Stimulated activated CD8-positive, alpha-beta memory T cell treated with anti-CD3 and anti-CD28 coated beads, Interleukin-15, amount 100 ng/mL, for 24 hours (primary cell): ENCODE measurements around the gene GMEB1.
"Not testable (repeated sequence)": the region's sequence is repeated elsewhere in the genome, so short reads cannot be mapped to it uniquely, and the experiment has no call there.

Source experiments
- DNase-seq: peaks from one replicate; pipeline ENCODE4 v3.0.0-alpha.2; 2020; ENCODE audit warnings: low read depth

GMEB1 gene

GRCh38 chr1:28668191-28668955 is at the start of gene GMEB1:
GMEB1 (plus strand) TSS chr1:28668784; CDS start chr1:28683613, 14,829 bp downstream.
- peak; percentile 79 for DNase-seq

- no peak for DNase-seq
Measured at GRCh38 chr1:28631713-28632112, 36.9 kb upstream of the GMEB1 start.

- no peak for DNase-seq
Measured at GRCh38 chr1:28632560-28632959, 36.0 kb upstream of the GMEB1 start.

DNA sequence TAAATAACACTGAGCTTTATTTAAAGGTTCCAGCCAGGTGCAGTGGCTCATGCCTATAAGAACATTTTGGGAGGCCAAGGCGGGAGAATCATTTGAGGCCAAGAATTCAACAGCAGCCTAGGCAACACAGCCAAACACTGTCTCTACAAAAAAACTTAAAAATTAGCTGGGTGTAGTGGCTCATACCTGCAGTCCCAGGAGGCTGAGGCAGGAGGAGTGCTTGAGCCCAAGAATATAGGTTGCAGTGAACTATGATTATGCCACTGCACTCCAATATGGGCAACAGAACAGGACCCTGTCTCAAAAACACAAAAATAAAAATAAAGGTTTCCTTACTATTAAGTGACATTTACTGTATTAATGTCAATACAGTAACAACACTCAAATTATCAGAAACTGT is 27.8 kb upstream of the GMEB1 start:
- DNase-seq = no peak

GRCh38 chr1:28642056-28642846 is 26.3 kb upstream of the GMEB1 start:
- no peak for DNase-seq

- DNase-seq = peak; percentile 82
Measured at GRCh38 chr1:28642847-28643635, 25.5 kb upstream of the GMEB1 start, which contains the start of gene TAF12. TAF12 (minus strand) TSS chr1:28643067; CDS start chr1:28622081, 20,986 bp downstream.

GRCh38 chr1:28644494-28644893 is 24.1 kb upstream of the GMEB1 start:
- DNase-seq = no peak

DNA sequence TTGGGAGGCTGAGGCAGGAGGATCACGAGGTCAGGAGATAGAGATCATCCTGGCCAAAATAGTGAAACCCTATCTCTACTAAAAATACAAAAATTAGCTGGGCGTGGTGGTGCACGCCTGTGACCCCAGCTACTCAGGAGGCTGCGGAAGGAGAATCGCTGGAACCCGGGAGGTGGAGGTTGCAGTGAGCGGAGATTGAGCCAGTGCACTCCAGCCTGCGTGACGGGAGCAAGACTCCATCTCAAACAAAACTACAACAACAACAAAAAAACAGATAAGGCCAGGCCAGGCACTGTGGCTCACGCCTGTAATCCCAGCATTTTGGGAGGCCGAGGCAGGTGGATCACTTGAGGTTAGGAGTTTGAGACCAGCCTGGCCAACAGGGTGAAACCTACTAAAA is 23.2 kb upstream of the GMEB1 start:
- not testable (repeated sequence) for DNase-seq

DNA sequence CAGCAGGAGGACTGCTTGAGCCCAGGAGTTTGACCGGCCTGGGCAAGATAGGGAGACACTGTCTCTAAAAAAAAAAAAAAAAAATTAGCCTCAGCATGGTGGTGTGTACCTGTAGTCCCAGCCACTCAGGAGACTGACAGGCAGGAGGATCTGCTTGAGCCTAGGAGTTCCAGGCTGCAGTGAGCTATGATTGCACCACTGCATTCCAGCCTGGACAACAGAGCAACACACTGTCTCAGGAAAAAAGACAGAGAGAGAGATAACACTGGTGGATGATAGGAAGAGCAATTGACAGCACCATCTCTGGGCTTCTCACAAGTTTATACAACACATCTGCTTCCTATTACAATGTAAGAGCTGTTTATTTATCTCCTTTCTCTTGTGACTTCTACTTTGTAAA is 22.5 kb upstream of the GMEB1 start:
- no peak for DNase-seq

DNA sequence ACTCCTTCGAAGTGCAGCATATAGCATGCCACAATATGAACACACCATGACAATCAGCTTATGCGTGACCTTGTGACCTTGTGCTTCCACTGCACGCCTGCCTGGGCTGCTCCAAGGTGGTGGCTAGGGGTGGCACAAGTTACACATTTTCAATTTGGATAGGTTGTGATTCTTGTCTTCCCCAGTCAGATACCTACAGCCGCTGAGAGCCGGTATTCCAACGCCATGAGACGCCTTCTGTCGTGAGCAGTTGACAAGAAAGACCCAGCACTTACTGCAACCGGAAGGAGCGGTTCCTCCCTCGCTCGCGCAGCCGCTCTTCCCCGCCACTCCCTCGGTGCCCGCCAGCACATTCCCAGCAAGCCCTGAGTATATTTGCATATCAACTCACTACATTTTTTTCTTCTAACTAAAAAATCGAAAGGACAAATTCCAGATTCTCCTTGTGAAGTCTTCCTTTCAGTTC is 20.5 kb upstream of the GMEB1 start:
- DNase-seq = peak; percentile 63

GRCh38 chr1:28648474-28649198 is 19.9 kb upstream of the GMEB1 start, which contains the start of gene RNU11:
RNU11 (plus strand) TSS chr1:28648600.
- DNase-seq = peak; percentile 67

GRCh38 chr1:28653063-28653462 is 15.5 kb upstream of the GMEB1 start:
- DNase-seq = not testable (repeated sequence)

DNA sequence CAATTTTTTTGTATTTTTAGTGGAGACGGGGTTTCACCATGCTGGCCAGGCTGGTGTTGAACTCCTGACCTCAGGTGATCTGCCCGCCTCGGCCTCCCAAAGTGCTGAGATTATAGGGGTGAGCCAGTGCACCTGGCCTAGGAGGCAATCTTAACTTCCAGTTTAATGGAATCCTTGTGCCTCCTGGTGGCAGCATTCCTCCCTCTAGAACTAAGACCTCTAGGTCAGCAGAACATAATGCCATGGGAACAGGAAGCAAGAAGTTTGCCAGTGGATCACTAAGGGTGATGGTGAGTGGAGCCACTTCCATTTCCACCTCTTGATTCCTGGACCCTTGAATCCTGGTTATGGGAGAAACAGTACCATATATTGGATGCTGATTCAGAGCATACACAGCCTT is 14.7 kb upstream of the GMEB1 start:
- not testable (repeated sequence) for DNase-seq

DNA sequence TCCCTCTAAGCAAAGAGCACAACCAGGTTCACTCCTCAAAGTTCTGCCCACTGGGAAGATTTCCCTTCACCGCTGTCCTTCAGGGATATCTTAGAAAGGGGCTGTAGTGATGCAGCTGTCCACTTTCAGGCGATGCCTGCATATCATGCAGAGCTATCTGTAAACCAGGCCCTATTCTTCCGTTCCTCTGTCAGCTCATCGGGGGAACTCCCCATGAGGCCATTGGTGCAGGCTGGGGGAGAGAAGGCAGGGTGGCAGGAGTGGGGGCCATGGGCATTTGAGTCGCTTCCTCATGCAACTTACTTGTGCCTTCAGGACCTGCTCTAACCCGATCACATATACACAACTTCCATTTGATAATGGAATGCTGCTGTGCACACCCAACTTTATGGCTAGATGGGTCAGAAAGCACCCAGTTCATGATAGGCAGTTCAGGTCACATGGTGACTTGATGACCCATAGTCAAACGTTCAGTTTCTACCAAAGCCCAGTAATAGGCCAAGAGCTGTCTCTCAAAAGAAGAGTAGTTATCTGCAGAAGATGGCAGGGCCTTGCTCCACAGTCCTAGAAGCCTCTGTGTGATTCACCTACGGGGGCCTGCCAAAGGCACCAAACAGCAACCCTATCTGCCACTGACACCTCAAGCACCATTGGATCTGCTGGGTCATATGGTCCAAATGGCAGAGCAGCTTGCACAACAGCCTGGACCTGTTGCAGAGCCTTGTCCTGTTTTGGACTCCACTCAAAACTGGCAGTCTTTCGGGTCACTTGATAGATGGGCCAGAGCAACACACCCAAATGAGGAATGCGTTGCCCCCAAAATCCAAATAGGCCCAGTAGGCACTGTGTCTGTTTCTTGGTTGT is 12.9 kb upstream of the GMEB1 start:
- not testable (repeated sequence) for DNase-seq

- DNase-seq = no peak
Measured at GRCh38 chr1:28656335-28656734, 12.2 kb upstream of the GMEB1 start.

DNA sequence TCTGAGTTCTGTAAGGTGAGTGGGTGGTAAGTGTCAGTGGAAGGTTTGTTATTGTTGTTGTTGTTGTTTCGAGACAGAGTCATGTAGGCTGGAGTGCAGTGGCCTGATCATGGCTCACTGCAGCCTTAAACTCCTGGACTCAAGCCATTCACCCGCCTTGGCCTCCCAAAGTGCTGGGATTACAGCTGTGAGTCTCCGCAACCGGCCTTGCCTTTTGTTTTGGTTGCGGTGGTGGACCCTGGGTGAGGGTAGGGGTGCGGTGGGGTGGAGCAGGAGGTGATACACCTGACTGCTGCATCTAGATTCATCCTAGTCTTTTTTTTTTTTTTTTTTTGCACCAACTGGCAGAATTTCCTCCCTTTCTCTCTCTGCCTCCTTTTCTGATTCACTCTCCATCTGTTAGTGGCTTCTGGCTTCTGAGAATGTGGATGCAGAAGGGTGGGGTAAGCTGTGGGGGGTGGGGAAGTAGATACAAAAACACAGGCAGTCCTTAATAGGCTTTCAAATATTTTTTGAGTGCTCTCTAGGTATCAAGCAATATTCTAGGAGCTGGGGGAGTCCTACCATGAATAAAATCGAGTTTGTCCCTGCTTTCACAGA is 4.6 kb upstream of the GMEB1 start:
- no peak for DNase-seq

DNA sequence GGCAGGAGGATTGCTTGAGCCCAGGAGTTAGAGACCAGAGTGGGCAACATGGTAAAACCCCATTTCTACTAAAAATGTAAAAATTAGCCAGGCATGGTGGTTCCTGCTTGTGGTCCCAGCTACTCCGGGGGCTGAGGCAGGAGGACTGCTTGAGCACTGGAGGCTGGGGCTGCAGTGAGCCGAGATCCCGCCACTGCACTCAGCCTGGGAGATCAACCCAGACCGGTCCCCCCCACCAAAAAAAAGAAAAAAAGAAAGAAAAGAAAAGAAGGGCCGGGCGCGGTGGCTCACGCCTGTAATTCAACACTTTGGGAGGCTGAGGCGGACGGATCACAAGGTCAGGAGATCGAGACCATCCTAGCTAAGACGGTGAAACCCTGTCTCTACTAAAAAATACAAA is 1.8 kb upstream of the GMEB1 start:
- DNase-seq = no peak

- DNase-seq = peak; percentile 29
Measured at GRCh38 chr1:28668956-28669723, 556 bp downstream of the GMEB1 start.

- no peak for DNase-seq
Measured at GRCh38 chr1:28671254-28671780, 2.7 kb downstream of the GMEB1 start.
